Measurements from ENCODE around the gene VTI1A.
"Not testable (repeated sequence)": the region's sequence is repeated elsewhere in the genome, so short reads cannot be mapped to it uniquely, and the experiment has no call there.

VTI1A gene

DNA sequence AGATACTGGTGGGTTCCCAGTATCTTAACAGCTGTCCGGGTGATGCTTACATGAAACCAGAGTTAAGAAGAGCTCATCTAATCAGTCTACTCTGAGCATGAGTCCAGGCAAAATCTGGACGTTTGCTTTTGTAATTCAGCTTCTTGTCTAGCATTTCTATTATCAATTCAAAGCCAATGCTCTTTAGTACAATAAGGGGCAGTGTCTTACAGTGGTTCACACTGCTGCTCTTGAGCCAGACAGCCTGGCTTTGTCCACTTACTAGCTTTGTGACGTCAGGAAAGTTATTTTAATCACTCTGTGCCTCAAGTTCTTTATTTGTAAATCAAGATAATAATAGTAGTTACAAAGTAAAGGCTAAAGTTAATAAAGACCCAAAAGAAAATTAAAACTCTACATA lies 275.7 kb downstream of the VTI1A start:
- DNase-seq (ENCODE audit: low read depth), result no peak

DNA sequence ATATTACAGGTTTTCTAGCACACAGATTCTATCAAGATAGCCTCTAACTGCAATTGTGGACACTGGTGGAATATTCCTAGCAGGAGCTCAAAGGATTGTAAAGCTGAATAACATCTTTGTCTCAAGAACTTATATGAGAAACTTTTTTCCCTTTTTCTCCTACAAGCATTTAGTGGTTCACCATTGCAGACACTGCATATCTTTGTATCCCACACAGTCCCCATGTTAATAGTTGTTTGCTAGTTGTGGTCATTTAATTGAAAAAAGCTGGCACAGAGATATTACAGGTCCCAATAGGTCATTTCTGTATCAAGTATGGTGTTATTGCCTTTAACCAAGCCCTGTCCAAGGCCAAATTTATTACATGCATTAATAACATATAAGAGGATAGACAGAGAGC lies 276.9 kb downstream of the VTI1A start:
- no peak for DNase-seq (ENCODE audit: low read depth)

DNA sequence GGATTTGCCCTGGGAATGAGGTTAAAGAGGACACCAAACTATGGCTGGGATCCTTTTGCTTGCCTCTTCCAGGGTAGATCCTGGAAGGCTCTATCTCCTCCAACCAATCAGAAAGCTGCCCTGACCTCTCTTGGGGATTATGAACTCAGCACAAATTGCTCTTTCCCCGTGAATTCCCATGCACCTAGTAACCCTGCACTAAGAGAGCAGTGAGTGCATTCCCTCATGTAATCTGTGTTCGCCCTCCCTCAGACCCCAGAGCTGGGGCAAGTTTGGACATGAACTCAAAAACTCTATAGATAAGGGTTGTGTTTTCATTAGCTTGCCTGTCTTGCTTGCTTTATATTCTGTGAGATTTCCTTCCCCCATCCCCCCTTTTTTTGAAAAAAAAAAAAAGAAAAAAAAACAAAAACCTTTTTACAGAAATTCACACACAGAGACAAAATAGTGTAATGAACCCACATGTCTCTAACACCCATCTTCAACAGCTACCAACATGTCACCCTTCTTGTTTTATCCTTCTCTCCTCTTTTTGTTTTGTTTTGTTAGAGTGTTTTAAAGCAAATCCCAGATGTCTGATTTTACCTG lies 277.5 kb downstream of the VTI1A start:
- no peak for DNase-seq (ENCODE audit: low read depth)

DNA sequence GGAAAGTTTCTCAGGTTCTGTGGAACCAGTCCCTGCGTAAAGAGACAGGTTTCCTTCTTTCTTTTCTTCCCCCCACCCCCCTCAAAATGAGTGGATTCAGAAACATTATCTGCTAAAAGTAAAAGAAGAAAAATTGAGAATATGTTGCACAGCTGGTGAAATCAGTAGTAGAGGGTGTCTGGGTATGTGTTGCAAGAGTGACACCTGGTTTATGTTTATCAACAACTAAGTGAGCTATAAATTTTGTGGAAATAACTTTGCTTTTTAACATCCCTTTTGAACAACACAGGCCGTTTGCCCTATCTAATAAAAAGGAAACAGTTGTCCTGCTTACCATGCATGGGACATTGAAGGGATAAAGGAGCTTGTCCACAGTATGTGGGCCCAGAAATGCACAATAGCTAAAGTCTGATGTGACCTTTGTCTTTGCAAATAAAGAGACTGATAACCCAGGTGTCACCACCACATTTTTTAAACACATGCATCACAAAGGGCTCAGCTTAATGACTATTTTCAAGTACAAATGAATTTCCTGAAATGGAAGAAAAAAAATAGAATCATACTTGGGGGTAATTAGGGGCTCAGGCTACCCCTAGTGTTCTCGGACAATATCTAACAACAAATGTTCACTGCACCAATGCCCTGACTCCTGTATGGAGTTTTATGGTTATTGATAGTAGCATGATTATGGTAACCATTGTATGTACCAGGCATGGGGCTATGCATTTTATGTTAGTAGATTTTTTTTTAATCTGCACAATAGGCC lies 281.3 kb downstream of the VTI1A start:
- DNase-seq (ENCODE audit: low read depth), result no peak

DNA sequence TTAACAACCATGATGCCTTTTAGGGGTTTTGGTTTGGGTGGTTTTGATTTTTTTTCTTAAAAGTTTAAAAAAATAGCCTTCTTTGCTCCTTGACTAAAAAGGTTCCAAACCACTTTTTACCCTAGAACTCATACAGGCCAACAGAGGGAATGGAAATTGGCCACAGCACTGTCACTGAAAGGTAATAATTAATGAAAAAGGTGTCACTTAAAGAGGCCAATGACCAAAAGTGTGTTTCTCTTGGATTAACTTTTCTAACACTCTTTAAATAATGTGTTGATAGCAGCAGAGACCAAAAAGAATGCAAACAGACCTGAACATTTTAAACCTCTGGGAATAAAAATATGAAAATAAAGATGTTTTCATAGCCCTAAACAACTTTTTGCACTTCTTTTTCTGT lies 282.0 kb downstream of the VTI1A start:
- DNase-seq (ENCODE audit: low read depth), result no peak

DNA sequence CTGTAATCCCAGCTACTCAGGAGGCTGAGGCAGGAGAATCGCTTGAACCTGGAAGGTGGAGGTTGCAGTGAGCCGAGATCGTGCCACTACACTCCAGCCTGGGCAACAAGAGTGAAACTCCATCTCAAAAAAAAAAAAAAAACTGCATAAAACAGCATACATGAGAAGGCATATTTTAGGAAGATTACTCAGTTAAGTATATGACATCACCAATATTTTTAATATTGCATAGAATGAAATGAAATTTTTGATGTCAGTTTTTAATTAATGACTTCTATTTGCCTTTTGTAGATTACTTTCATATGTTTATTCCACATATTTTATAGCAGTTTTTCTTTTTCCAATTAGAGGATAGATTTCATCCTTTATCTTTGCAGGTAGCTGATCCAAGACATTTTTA lies 284.4 kb downstream of the VTI1A start:
- DNase-seq (ENCODE audit: low read depth), result not testable (repeated sequence)

DNA sequence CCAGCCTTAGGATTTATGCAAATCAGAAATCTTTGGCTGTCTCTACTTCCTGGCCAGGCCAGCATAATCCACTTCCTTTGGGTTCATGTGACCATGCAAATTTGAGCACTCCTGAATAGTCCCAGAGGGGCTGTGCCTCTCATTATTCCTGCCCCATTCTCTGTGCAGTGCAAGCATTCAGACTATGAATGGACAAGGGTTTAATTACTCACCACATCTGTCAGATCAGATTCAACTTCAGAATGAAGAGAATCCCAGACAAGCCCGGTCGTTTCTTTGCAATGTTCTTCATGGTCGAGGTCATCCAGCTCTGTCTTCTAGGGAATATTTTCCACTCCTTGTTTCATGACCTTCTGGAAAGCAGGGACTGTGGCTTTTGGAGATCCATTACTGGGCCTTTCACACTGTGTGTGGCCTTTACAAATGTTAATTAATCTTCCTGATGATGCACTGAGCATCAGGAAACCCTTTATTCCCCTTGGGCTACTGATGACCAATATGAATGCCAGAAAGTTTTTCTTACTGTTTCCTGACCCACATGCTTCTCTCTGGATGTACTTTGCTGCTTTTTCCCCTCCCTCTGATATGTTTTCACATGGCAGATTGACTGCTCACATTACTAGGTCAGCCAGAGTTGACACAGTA lies 285.4 kb downstream of the VTI1A start:
- DNase-seq (ENCODE audit: low read depth), result no peak

DNA sequence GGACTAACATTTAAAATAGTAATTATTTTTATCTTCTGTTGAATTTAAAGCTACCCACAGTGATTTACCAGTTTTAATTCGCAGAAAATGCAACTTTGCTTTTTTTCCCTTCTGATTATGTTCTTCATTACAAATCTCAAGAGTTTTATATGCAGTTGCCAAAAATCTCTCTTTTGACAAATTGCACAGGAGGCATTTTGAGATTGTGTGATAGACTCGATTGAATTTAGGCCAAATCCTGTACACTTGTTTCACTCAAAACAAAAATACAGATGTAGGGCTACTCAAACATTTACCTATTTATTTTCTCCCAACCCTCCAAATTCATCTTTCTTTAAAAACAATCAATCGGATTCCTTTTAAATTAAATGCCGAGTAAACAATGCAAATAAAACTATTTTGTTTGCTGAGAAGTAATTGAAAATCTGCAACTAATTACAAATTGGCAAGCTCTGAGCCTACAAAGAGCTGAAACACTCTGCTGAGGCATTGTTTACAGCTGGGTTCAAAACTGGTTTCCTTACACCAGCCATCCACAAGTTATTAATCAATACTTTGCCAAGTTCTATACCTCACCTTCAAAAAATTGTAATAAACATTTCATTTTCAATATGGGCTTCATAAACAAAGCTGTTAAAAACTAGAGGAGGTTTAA lies 288.2 kb downstream of the VTI1A start:
- DNase-seq (ENCODE audit: low read depth), result no peak

DNA sequence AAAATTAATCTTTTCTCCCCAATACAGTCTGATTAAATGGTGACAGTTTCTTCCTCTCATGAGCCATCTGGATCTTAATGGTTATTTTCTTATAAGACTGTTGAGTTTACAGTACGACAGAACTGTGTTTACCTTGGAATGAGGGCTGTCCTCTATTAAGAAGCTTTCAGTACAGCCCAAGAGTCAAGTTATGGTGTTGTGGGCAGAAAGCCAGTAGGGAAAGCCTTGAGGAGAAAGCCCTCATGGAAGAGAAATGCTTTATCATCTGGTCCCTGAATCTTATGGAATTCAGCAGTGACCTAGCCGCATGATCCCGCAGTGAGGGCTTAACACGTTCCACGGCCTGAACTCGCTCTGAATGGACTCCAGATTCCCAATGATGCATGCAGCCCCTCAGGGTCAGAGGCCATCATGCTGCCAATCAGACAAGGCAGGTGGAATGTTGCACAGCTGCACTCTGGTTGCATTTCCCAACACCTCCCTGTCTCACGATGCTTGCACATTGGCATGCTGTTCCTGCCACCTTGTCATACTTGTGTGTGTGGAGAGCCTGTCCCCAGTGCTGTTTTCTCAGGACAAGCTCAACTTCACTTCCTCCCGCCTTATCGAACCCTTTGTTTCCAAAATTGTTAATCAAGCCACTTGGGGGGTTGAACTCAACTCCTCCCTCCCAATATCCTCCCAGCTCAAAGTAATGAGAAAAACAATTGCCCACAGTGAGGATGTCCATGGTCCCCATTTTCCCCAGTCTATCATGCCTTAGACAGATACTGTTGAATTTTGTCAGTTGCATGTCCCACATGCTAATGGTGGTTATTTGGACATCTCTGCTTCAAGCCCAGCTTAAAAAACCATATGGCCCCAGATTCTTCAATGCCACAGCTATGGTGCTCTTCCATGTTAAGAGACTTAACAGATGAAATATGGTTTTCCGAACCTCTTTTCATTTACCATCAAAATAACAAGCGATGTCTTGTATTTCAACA lies 291.9 kb downstream of the VTI1A start:
- no peak for DNase-seq (ENCODE audit: low read depth)

DNA sequence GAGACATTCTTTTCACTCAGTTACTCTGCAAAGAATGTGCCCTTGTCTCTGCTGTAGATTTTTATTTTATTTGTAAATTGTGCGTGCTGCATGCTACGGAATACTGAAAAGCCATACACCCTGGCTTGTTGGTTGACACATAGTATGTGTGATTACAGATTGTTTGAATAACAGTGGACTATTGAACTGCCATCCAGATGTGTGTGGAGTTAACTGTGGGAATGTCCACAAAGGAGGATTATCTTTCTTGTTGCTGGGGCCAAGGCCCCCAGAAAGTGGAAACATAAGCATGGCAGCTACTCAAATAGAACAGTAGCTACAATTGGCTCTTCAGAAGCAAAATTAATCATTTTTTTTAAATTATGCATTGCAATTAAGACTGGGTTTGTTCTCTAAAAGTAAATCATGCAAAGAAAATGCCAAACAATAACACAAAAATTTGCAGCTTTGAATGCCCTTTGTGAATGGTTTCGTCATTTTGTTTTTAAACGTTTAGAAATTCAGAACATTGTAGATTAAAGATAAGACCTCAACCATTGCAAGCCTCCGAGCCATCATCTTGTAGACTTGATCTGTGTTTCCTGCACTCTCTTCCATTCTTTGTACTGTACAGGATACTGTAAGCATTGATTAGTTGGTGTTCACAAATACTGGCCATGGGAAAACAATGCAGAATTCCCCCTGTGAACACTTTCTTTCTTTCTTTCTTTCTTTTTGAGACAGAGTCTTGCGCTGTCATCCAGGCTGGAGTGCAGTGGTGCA lies 292.8 kb downstream of the VTI1A start:
- DNase-seq (ENCODE audit: low read depth), result no peak

DNA sequence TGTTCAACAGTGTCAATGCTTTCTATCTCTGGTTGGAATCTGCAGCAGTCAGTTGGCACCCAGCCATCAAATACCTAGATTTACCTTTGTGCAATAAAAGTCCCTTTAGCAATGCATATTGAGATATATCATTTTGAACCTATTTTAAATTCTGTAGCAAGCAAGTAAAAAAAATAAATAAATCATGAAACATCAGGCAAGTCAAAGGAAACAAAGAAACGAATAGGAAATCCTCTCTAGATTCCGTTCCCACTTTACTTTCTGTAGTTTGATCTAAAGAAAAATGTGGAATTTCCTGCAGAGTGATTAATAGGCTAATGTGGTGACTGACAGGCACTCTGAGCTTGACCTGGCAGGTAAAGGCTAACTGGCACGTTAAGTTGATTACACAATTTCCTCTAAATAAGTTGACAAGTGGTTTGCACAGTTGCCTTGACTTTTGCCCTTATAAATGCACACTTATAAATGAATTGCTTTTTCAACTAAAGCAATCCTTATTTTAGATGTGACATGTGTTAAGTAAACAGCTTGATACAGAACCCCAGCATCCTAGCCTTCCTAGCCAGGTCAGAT lies 294.9 kb downstream of the VTI1A start:
- DNase-seq (ENCODE audit: low read depth), result no peak

DNA sequence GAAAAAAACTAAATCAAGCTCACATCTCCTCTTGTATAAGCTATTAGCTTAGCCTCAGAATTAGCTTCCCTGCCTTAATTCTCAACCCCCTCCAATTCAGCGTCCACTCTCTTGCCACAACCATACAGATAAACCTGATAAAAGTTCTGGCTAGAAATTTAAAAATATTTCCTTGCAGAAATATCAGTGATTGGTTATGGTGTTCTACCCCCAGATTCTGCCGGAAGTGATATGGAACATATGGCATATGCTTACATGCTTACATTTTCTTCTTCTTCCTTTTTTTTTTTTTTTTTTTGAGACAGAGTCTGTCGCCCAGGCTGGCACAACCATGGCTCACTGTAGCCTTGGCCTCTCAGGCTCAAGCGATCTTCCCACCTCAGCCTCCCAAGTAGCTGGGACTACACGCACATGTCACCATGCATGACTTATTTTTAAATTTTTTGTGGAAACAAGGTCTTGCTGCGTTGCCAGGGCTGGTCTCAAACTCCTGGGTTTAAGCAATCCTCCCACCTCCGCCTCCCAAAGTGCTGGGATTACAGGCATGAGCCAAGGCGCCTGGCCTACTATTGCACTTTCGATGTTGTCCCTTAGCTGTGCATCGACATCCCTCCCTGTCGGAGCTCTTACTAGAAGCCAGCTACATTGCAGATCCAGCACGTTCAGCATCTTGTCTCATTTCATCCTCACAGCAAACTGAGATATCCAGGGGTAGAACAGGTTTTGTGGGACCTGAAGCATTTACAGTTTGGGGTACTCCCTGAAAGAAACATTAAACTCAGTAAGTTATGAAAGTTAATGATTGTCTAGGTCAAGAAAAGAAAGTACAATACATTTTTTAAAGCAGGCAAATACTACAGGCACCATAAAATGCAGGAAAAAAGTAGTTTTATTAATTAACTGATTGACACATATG lies 297.4 kb downstream of the VTI1A start:
- DNase-seq (ENCODE audit: low read depth), result no peak

DNA sequence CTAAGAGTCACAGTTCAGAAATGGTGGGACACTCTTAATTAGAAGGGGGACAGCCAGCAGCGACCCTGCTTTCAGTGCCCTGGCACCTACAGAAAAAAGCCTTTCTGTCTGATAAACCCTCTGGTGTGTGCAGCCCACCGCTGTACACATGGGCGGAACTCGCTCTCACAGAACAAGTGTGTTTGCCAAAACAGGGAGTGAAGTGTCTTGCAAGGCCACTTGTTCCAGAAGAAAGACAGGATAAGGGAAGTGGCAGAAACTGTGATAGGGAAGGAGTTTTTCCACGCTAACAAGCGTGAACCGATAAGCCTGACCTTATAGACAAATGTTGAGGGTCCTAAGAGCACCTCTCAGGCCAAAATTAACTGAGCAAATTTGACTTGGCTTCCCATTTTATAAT lies 299.3 kb downstream of the VTI1A start:
- no peak for DNase-seq (ENCODE audit: low read depth)

DNA sequence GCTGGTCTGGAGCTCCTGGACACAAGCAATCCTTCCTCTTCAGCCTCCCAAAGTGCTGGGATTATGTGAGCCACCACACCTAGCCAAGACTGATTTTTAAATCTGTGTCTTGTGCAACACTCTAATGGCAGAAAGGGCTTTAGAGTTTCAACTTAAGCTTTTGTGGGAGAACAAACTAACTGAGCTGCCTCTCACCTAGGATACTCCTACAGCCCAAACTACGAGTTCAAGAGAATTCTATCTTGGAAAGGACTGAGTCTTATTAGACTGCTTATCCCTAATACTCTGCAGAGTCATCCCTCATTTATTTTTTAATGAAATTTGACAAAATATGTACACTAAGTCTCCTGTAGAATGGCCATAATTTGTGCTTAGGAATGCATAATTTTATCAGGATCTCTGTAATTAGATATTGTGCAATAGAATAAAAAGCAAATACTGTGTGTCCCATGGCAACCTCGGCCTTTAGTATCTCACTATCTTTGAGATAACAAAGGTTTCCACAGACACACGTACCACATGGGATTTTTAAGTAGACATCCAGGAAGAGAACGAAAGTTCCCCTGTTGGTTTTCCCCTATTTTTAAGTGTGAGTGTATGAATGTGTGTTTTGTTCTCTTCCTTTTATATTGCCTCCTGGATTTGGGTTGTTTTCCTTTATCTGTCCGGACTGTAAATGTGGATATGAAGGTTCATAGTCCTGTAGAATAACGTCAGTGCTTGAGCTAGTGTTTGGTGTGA lies 303.6 kb downstream of the VTI1A start:
- peak; percentile 72 for DNase-seq (ENCODE audit: low read depth)

DNA sequence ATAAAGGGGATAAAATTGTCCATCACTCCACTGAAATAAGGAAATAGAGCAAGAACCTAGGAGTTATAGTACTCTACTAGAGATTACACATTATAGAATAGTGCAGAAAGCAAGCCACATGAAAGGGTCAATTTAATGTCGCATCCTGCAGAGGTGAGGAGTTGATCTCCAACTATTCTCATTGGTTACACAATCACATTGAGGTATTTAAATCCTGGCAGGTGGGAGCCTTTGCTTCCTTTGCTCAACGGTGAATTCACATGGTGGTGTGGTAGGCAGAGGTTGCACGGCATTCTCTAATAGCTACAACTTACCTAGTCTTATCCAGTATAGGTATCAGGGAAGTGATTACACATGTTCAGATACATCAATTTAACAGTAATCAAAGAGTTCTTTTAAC lies 304.6 kb downstream of the VTI1A start:
- DNase-seq (ENCODE audit: low read depth), result no peak

DNA sequence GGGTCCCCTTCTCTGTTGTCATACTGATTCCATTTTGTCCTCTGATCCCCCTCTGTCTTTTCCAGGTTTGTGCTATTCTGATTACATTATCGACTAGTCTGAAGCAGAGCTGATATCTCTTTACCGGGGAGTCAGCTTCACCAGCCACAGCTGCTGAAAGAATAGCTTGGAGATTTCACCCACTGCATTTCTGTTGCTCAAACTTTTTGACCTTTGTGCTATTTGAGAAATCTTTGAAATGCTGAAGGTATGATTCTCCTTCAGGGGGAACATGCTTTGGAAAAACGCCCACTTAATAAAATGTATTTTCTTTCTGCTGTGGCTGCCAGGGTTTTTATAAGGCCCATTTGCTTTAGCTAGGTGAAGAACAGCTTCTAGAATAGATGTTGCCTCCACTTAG lies 305.3 kb downstream of the VTI1A start:
- peak; percentile 61 for DNase-seq (ENCODE audit: low read depth)

DNA sequence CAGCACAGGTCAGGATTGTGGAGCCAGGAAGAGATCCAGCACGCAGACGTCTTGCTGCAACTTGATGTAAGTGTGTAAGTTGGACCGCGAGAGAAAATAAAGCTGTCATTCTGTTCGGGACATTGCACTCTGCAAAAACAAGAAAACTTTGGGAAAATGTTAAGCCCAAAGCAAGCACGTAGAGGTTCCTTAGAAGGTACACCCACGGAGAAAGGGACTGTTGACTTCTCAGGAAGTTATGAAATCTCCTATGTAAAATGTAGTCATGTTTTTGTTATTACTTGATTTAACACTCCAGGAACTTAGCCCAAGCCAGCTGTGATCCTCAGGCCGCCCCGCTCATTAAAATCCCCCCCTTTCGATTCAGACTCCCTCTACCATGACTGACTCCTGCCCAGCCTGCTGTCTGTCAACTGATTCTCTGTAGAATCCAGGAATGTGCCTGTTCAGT lies 307.0 kb downstream of the VTI1A start:
- peak; percentile 47 for DNase-seq (ENCODE audit: low read depth)

DNA sequence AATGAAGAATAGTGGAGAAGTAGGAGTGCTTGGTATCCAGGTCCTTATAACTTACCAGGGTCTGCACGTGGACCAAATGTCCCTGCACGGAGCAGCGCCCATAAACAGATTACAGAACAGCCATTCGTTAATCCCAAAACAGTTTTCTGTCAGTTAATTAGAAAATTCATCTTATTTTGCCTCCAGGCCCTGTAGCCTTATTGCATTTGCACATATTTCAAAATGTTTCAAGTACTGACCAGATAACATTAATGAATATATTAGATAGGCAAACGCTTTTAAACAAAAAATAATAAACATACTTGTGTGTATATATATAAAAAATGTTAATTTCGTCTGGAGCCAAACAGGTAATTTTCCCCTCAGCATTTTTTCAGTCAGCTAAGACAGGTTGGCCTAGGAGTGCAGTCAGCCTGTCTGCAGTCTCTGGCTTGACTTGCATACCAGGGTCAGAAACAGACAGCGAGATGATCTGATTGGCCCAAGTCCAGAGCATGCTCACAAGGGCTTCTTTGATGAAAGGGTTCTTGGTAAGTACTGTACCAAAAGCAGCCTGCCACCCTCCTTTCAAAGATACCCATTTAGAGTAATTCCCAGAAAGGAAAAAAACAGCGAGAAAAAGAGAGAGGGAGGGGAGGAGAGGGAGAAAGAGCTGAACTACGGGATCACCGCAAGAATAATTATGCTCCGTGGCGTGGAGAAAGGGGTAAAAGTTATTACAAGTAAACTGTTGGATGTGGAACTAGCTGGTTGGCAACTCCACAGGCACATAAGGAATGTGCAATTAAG lies 308.6 kb downstream of the VTI1A start:
- peak; percentile 67 for DNase-seq (ENCODE audit: low read depth)

Data from amniotic epithelial cell (primary cell).